Ecto neural progenitor cell (in vitro differentiated cells): ENCODE measurements around the gene NHS.

Source experiments
- DNase-seq: peaks from one replicate; pipeline ENCODE4 v3.0.0-alpha.2; 2018; ENCODE audit warnings: low spot score

Gene NHS

GRCh38 chrX:17674601-17675000 lies 299.6 kb downstream of the NHS start:
- DNase-seq, result no peak

- no peak for DNase-seq
Observed at GRCh38 chrX:17679261-17679660, 304.3 kb downstream of the NHS start.

- DNase-seq, result no peak
Observed at GRCh38 chrX:17679820-17680219, 304.8 kb downstream of the NHS start.

- DNase-seq, result no peak
Observed at GRCh38 chrX:17680732-17681413, 305.9 kb downstream of the NHS start.

GRCh38 chrX:17682259-17682658 lies 307.3 kb downstream of the NHS start:
- no peak for DNase-seq

GRCh38 chrX:17685026-17685425 lies 310.0 kb downstream of the NHS start:
- DNase-seq, result no peak

- no peak for DNase-seq
Observed at GRCh38 chrX:17687648-17688047, 312.6 kb downstream of the NHS start.

GRCh38 chrX:17689971-17690409 lies 315.0 kb downstream of the NHS start:
- DNase-seq, result peak; percentile 46

GRCh38 chrX:17692709-17693346 lies 317.8 kb downstream of the NHS start:
- peak; percentile 47 for DNase-seq

- no peak for DNase-seq
Observed at GRCh38 chrX:17697191-17697590, 322.2 kb downstream of the NHS start.

GRCh38 chrX:17700976-17701375 lies 326.0 kb downstream of the NHS start:
- DNase-seq, result no peak

GRCh38 chrX:17703201-17703600 lies 328.2 kb downstream of the NHS start:
- DNase-seq, result no peak

GRCh38 chrX:17705211-17705610 lies 330.2 kb downstream of the NHS start:
- DNase-seq, result no peak

- DNase-seq, result no peak
Observed at GRCh38 chrX:17706676-17707075, 331.7 kb downstream of the NHS start.

GRCh38 chrX:17707731-17708130 lies 332.7 kb downstream of the NHS start:
- no peak for DNase-seq

- DNase-seq, result no peak
Observed at GRCh38 chrX:17710871-17711301, 335.9 kb downstream of the NHS start.

GRCh38 chrX:17713288-17713687 lies 338.3 kb downstream of the NHS start:
- DNase-seq, result no peak

GRCh38 chrX:17718649-17719165 lies 343.7 kb downstream of the NHS start:
- DNase-seq, result no peak

GRCh38 chrX:17719711-17720110 lies 344.7 kb downstream of the NHS start:
- DNase-seq, result no peak

GRCh38 chrX:17721715-17722114 lies 346.7 kb downstream of the NHS start:
- no peak for DNase-seq

GRCh38 chrX:17725181-17725580 lies 350.2 kb downstream of the NHS start:
- DNase-seq, result no peak

- no peak for DNase-seq
Observed at GRCh38 chrX:17732138-17732783, 357.3 kb downstream of the NHS start.

GRCh38 chrX:17735406-17735805 lies 360.4 kb downstream of the NHS start:
- no peak for DNase-seq
